ENCODE data around the gene DAB2IP. TPM values are rescaled to one million over a fixed set of nuclear protein-coding genes. Genes with fewer than 3 reads are reported as not detected.
"Not testable (repeated sequence)": the region's sequence is repeated elsewhere in the genome, so short reads cannot be mapped to it uniquely, and the experiment has no call there.

DAB2IP gene
- total RNA-seq (2014; rRNA removed; shearing (Covaris generic)), result 13.4 and 14.1 TPM in 2 replicates
- polyA plus RNA-seq (2015; cell fraction: cytosol; rRNA removed), result 32.2 and 44.8 TPM in 2 replicates
- polyA plus RNA-seq (2015; cell fraction: nucleus; rRNA removed), result 18.9 and 21.4 TPM in 2 replicates

- in situ Hi-C loops (cut with HindIII; ENCODE audit: low pct_unique_long_range_greater_than_20kb, low sequenced_read_pairs), result no loop called here
- DNase-seq (ENCODE audit: low read depth, low spot score), result no peak
Measured at GRCh38 chr9:121651295-121652020, at the start of gene DAB2IP. Gene DAB2IP (plus strand): TSS chr9:121651634. CDS start chr9:121651776, 142 bp downstream.

GRCh38 chr9:121603028-121603427, 48.4 kb upstream of the DAB2IP start:
- DNase-seq (ENCODE audit: low read depth, low spot score), result no peak
- in situ Hi-C loops (cut with HindIII; ENCODE audit: low pct_unique_long_range_greater_than_20kb, low sequenced_read_pairs), result no loop called here

DNA sequence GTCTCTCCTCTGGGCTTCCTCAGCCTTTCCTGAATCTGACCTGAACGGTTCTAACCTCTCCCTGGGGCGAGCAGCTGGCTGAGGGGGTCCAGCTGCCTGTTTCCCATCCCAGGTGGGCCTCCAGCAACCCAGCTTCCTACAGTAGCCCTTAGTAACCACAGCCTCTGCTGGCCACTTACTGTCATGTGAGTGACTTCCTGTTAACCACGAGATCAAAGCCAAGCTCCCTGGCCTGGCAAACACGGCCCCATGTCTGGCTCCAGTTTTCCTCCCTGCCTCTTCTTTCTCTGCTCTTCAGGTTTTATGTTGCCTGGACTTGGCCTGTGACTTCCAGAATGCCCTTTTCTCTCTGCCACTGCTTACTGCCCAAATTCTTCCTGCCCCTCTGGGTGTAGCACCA, 47.2 kb upstream of the DAB2IP start:
- in situ Hi-C loops (cut with HindIII; ENCODE audit: low pct_unique_long_range_greater_than_20kb, low sequenced_read_pairs), result no loop called here
- peak; percentile 64 for DNase-seq (ENCODE audit: low read depth, low spot score)

- in situ Hi-C loops (cut with HindIII; ENCODE audit: low pct_unique_long_range_greater_than_20kb, low sequenced_read_pairs), result no loop called here
- no peak for DNase-seq (ENCODE audit: low read depth, low spot score)
Measured at GRCh38 chr9:121604654-121605053, 46.8 kb upstream of the DAB2IP start.

GRCh38 chr9:121607434-121608167, 43.8 kb upstream of the DAB2IP start:
- in situ Hi-C loops (cut with HindIII; ENCODE audit: low pct_unique_long_range_greater_than_20kb, low sequenced_read_pairs), result no loop called here
- DNase-seq (ENCODE audit: low read depth, low spot score), result peak; percentile 46

GRCh38 chr9:121608168-121608853, 43.1 kb upstream of the DAB2IP start:
- in situ Hi-C loops (cut with HindIII; ENCODE audit: low pct_unique_long_range_greater_than_20kb, low sequenced_read_pairs), result no loop called here
- DNase-seq (ENCODE audit: low read depth, low spot score), result no peak

GRCh38 chr9:121609822-121610637, 41.4 kb upstream of the DAB2IP start:
- no peak for DNase-seq (ENCODE audit: low read depth, low spot score)
- in situ Hi-C loops (cut with HindIII; ENCODE audit: low pct_unique_long_range_greater_than_20kb, low sequenced_read_pairs), result no loop called here

DNA sequence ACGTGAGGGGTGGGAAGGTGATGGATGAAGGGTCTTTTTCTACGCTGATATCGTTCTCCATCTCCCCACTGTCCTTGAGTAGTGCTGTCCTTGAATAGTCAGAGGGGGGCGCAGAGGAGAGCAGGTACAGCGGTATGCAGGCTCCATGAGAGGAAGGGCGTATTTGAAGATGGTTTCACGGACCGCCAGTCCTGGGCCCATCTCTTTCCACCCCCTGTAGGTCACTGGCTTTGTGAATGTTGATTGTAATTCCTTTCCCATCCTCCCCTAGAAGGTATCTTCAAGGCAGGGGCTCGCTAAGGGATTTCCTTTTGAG, 40.8 kb upstream of the DAB2IP start:
- in situ Hi-C loops (cut with HindIII; ENCODE audit: low pct_unique_long_range_greater_than_20kb, low sequenced_read_pairs), result no loop called here
- DNase-seq (ENCODE audit: low read depth, low spot score), result no peak

DNA sequence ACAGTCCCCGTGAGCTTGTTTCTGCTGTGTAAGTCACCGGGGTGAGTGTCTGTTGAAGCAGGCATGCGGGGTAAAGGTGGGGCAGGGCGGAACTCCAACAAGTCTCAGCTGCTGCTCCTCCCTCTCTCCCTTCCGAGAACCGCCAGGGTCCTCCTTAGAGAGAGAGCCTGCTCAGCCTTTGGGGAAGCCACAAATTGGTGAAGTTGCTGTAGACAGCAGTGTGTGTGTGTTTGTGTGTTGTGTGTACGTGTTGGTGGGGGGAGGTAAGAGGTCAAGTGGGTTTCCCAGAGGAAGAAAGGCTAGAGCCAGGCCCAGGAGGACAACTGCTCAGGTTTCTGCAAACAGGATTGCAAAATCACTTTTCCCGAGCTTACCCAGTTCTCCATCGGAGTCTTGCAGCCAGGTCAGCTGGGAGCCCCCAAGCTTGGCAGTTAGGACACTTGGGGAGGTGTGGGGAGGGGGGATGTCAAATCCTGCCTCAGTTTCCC, 38.9 kb upstream of the DAB2IP start:
- in situ Hi-C loops (cut with HindIII; ENCODE audit: low pct_unique_long_range_greater_than_20kb, low sequenced_read_pairs), result no loop called here
- no peak for DNase-seq (ENCODE audit: low read depth, low spot score)

DNA sequence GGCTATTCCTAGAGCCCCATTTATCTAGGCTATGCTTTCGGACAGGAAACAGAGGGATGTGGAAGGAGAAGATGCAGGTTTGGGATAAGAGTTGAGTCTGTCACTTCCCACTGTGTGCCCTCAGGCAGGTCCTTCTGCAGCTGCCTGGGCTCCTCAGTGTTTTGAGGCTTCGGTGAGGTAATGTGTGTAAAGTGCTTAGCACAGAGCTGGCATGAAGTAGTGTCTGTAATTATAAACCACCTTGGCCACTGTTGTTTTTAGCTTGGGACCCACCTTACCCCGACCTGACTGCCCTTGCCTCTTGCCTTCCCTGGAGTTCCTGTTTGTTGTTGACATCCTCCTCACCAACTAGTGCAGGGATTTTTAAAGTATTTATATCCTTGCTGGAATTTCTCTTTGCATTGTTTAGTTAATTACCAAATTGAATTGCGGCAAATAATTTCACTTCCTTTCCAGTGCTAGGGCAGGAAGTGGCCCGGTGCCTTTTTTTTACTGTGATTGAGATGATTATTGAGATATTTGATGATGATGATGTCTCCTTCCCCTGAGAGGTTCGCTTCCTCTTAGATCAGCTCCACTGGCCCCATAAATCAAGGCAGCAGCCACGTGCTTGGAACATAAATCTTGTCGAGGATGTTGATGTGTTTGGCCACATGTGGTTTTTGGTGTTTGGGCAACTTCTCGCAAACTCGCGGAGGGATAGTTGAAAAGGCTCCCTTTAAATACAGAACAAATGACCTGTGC, 38.3 kb upstream of the DAB2IP start:
- DNase-seq (ENCODE audit: low read depth, low spot score), result no peak

DNA sequence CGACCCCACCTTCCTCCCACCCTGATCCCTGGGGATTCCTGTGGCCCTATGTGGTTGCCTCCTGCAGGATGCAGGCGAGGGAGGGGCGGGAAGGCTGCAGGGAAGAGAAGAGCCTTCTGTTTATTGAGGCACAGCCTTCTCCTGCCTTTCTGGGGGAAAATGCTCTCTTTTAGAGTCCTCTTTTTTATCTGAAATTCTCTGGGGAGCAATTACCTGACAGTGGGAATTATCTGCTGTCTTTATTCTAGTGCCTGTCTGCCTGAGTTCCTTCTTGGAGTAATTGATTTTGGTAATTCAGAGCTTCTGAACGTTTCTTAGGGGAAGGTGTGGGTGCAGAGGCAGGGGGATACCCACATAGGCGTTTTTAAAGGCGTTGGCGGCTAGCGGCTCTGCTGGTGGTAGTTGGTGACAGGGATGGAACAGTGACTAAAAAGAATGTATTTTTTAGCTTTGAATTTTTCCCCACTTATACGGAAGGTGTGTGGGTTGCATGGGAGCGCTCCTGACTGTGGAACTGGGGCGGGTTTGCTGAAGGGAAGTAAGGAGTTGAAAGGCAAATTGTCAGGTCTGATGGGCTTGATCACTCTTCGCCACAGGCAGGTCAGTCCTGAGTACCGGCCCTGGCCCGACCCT, 35.2 kb upstream of the DAB2IP start:
- in situ Hi-C loops (cut with HindIII; ENCODE audit: low pct_unique_long_range_greater_than_20kb, low sequenced_read_pairs), result no loop called here
- no peak for DNase-seq (ENCODE audit: low read depth, low spot score)

More for the DNA sequence above, 38.3 kb upstream of the DAB2IP start:
- in situ Hi-C loops (cut with HindIII; ENCODE audit: low pct_unique_long_range_greater_than_20kb, low sequenced_read_pairs), result no loop called here

- in situ Hi-C loops (cut with HindIII; ENCODE audit: low pct_unique_long_range_greater_than_20kb, low sequenced_read_pairs), result no loop called here
- DNase-seq (ENCODE audit: low read depth, low spot score), result no peak
Measured at GRCh38 chr9:121618504-121618903, 32.9 kb upstream of the DAB2IP start.

- in situ Hi-C loops (cut with HindIII; ENCODE audit: low pct_unique_long_range_greater_than_20kb, low sequenced_read_pairs); DNase-seq (ENCODE audit: low read depth, low spot score): not testable (repeated sequence)
Measured at GRCh38 chr9:121618910-121619309, 32.5 kb upstream of the DAB2IP start.

GRCh38 chr9:121619545-121620324, 31.7 kb upstream of the DAB2IP start:
- DNase-seq (ENCODE audit: low read depth, low spot score), result no peak
- in situ Hi-C loops (cut with HindIII; ENCODE audit: low pct_unique_long_range_greater_than_20kb, low sequenced_read_pairs), result no loop called here

- DNase-seq (ENCODE audit: low read depth, low spot score), result no peak
- in situ Hi-C loops (cut with HindIII; ENCODE audit: low pct_unique_long_range_greater_than_20kb, low sequenced_read_pairs), result no loop called here
Measured at GRCh38 chr9:121620325-121620673, 31.1 kb upstream of the DAB2IP start.

All from SK-MEL-5 (cell line).